ENCODE measurements around the gene TBC1D21.

DNA sequence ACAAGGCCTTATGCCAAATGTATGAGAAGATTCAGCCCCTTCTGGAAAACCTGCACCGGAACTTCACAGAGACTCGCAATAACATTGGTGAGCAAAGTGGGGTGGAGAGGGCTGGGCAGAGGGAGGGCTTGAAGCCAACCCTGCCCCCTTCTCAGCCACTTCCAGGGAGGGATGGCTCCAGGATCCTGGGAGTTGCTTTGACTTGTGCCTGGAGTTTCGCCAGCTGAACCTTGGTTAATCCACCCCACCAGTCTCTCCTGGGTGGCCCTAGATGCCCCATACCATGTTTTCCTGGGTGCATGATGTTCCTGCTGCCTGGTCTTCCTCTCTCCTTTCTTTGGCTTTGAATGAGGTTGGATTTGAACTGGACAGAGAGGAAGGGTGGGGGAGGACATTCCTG lies 10.8 kb downstream of the TBC1D21 start:
- no peak for TF ChIP-seq POLR2A (IDR thresholded peaks at IDR 0.05)
- TF ChIP-seq, protein P1, sequence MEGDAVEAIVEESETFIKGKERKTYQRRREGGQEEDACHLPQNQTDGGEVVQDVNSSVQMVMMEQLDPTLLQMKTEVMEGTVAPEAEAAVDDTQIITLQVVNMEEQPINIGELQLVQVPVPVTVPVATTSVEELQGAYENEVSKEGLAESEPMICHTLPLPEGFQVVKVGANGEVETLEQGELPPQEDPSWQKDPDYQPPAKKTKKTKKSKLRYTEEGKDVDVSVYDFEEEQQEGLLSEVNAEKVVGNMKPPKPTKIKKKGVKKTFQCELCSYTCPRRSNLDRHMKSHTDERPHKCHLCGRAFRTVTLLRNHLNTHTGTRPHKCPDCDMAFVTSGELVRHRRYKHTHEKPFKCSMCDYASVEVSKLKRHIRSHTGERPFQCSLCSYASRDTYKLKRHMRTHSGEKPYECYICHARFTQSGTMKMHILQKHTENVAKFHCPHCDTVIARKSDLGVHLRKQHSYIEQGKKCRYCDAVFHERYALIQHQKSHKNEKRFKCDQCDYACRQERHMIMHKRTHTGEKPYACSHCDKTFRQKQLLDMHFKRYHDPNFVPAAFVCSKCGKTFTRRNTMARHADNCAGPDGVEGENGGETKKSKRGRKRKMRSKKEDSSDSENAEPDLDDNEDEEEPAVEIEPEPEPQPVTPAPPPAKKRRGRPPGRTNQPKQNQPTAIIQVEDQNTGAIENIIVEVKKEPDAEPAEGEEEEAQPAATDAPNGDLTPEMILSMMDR (IDR thresholded peaks at IDR 0.05) = no peak

All from right lobe of liver (tissue), 4 donors.